H1 (cell line): ENCODE data around the gene TCF7L2. TPM values are rescaled to one million over a fixed set of nuclear protein-coding genes. Genes with fewer than 3 reads are reported as not detected.
A peak's percentile ranks its signal among the peaks of the same experiment; 100 is the strongest.

Experiments used
- CTCF ChIA-PET: fragments of 300-600 bp; sonication (Branson Sonifier 250); formaldehyde crosslinking; loops from one replicate; lab custom pipeline; 2021; ENCODE audit not compliant: partially characterized antibody; lab: Charles Lee
- POLR2A ChIA-PET: fragments of 300-600 bp; sonication (Branson Sonifier 250); formaldehyde crosslinking; loops from one replicate; lab custom pipeline; 2021; ENCODE audit warnings: inconsistent platforms; ENCODE audit not compliant: partially characterized antibody; lab: Charles Lee
- DNase-seq, 2 experiments: peaks; one replicate each; pipeline versions ENCODE4 v3.0.0 to v3.0.0-alpha.2; 2010 to 2022; ENCODE audit warnings: low spot score in 2 of 2, low read depth in 1 of 2, mixed read lengths in 1 of 2
- FAIRE-seq: peaks from 2 replicates; lab custom pipeline; 2011; peaks lifted over from hg19 to GRCh38; lab: Jason Lieb, UNC
- H2AFZ ChIP-seq: 2 replicates; pipeline ENCODE4 v1.8.1; 2012; ENCODE audit warnings: low read length, inconsistent platforms
- H2AK5ac ChIP-seq: 2 replicates; pipeline ENCODE4 v1.6.1; 2013; ENCODE audit warnings: low read depth, low read length
- H2BK120ac ChIP-seq: replicated peaks from 2 replicates; pipeline ENCODE3; 2013; ENCODE audit warnings: low read depth, low read length, inconsistent platforms
- H2BK12ac ChIP-seq: 2 replicates; pipeline ENCODE4 v1.6.1; 2013; ENCODE audit warnings: low read depth, low read length
- H2BK15ac ChIP-seq: 2 replicates; pipeline ENCODE4 v1.6.1; 2013; ENCODE audit warnings: low read length
- H2BK20ac ChIP-seq: 2 replicates; pipeline ENCODE4 v1.6.1; 2013; ENCODE audit warnings: low read length
- H2BK5ac ChIP-seq: 2 replicates; pipeline ENCODE4 v1.6.1; 2013; ENCODE audit warnings: low read depth, low read length
- H3K14ac ChIP-seq: 2 replicates; pipeline ENCODE4 v1.6.1; 2013; ENCODE audit warnings: inconsistent platforms; ENCODE audit not compliant: insufficient read length
- H3K18ac ChIP-seq: 2 replicates; pipeline ENCODE4 v1.6.1; 2013; ENCODE audit warnings: low read length; ENCODE audit errors: extremely low read depth
- H3K23ac ChIP-seq: 2 replicates; pipeline ENCODE4 v1.6.1; 2013; ENCODE audit warnings: inconsistent platforms; ENCODE audit not compliant: insufficient read length
- H3K23me2 ChIP-seq: 2 replicates; pipeline ENCODE4 v1.6.1; 2013; ENCODE audit warnings: low read depth, low read length
- H3K27ac ChIP-seq: 2 replicates; pipeline ENCODE4 v1.6.1; 2011; ENCODE audit warnings: low read depth, low read length, inconsistent platforms
- H3K27me3 ChIP-seq, 4 experiments: replicated peaks in 1 of 4; 1 replicate in 1 of 4; 2 replicates in 3 of 4; pipeline versions ENCODE4 v1.6.1 to v1.8.1; 2011 to 2013; ENCODE audit warnings: low read length in 3 of 4, mild to moderate bottlenecking in 3 of 4, inconsistent platforms in 2 of 4, mixed read lengths in 2 of 4, moderate library complexity in 1 of 4; ENCODE audit not compliant: control insufficient read depth in 3 of 4, insufficient read depth in 3 of 4; ENCODE audit errors: extremely low read depth in 1 of 4
- H3K36me3 ChIP-seq, 4 experiments: 2 replicates each; pipeline versions ENCODE4 v1.6.1 to v1.8.1; 2011 to 2013; ENCODE audit warnings: mild to moderate bottlenecking in 4 of 4, low read length in 3 of 4, moderate library complexity in 2 of 4, control low read depth in 1 of 4, inconsistent platforms in 1 of 4; ENCODE audit not compliant: insufficient read depth in 4 of 4, control insufficient read depth in 2 of 4
- H3K4ac ChIP-seq: replicated peaks from 2 replicates; pipeline ENCODE3; 2013; ENCODE audit warnings: low read length, low read depth, mixed read lengths, inconsistent platforms; ENCODE audit not compliant: insufficient read length
- H3K4me1 ChIP-seq, 4 experiments: replicated peaks in 1 of 4; 1 replicate in 1 of 4; 2 replicates in 3 of 4; pipeline versions ENCODE4 v1.6.1 to v1.8.1; 2011 to 2013; ENCODE audit warnings: low read length in 3 of 4, inconsistent platforms in 2 of 4, mixed read lengths in 1 of 4; ENCODE audit not compliant: insufficient read depth in 4 of 4, control insufficient read depth in 3 of 4
- H3K4me2 ChIP-seq, 2 experiments: 2 replicates each; pipeline versions ENCODE4 v1.6.1 to v1.8.1; 2011 to 2013; ENCODE audit warnings: low read depth in 2 of 2, low read length in 2 of 2, control low read depth in 1 of 2, inconsistent platforms in 1 of 2, mild to moderate bottlenecking in 1 of 2; ENCODE audit not compliant: insufficient read depth in 1 of 2
- H3K4me3 ChIP-seq, 4 experiments: fragments of 200-600, 300-600 bp in 1 of 4; sonication (generic), shearing (Covaris generic), sonication (Bioruptor Twin) in 1 of 4; 2 replicates each; pipeline versions ENCODE4 v1.5.1 to v1.8.1; 2011 to 2016; ENCODE audit warnings: low read length in 4 of 4, low read depth in 3 of 4, control low read depth in 2 of 4, inconsistent platforms in 2 of 4, mild to moderate bottlenecking in 2 of 4, mixed read lengths in 1 of 4, moderate library complexity in 1 of 4; ENCODE audit not compliant: insufficient read depth in 2 of 4; ENCODE audit errors: extremely low read depth in 1 of 4
- H3K56ac ChIP-seq: replicated peaks from 2 replicates; pipeline ENCODE3; 2013; ENCODE audit warnings: low read depth, mild to moderate bottlenecking, mixed read lengths, low read length, inconsistent platforms; ENCODE audit not compliant: insufficient read length
- H3K79me1 ChIP-seq: 2 replicates; pipeline ENCODE4 v1.6.1; 2013; ENCODE audit warnings: low read depth, low read length, control low read depth
- H3K79me2 ChIP-seq, 2 experiments: 2 replicates each; pipeline versions ENCODE4 v1.6.1 to v1.8.1; 2012 to 2013; ENCODE audit warnings: low read length in 2 of 2, mild to moderate bottlenecking in 2 of 2, inconsistent platforms in 1 of 2; ENCODE audit not compliant: insufficient read depth in 2 of 2, control insufficient read depth in 1 of 2
- H3K9ac ChIP-seq, 4 experiments: replicated peaks in 1 of 4; 1 replicate in 1 of 4; 2 replicates in 3 of 4; pipeline versions ENCODE4 v1.6.1 to v1.8.1; 2011 to 2013; ENCODE audit warnings: low read depth in 3 of 4, low read length in 3 of 4, control low read depth in 2 of 4, mild to moderate bottlenecking in 2 of 4, moderate library complexity in 2 of 4, inconsistent platforms in 1 of 4; ENCODE audit errors: extremely low read depth in 1 of 4
- H3K9me3 ChIP-seq, 2 experiments: 2 replicates each; pipeline versions ENCODE4 v1.6.1 to v1.8.1; 2012 to 2013; ENCODE audit warnings: mild to moderate bottlenecking in 2 of 2, moderate library complexity in 2 of 2, control low read depth in 1 of 2, inconsistent platforms in 1 of 2, low read depth in 1 of 2, low read length in 1 of 2, mixed read lengths in 1 of 2; ENCODE audit not compliant: insufficient read depth in 2 of 2
- H4K20me1 ChIP-seq, 2 experiments: replicated peaks in 1 of 2; 2 replicates each; pipeline versions ENCODE3 to v1.8.1; 2011 to 2013; ENCODE audit warnings: inconsistent platforms in 2 of 2, low read length in 2 of 2, mild to moderate bottlenecking in 1 of 2; ENCODE audit not compliant: insufficient read depth in 2 of 2, control insufficient read depth in 1 of 2
- H4K5ac ChIP-seq: 2 replicates; pipeline ENCODE4 v1.6.1; 2013; ENCODE audit warnings: low read length, low read depth, mixed read lengths, inconsistent platforms; ENCODE audit not compliant: insufficient read length
- H4K8ac ChIP-seq: 2 replicates; pipeline ENCODE4 v1.8.0; 2013; ENCODE audit warnings: mild to moderate bottlenecking, moderate library complexity, low read length, inconsistent platforms; ENCODE audit not compliant: insufficient read depth; ENCODE audit errors: extremely low read depth
- H4K91ac ChIP-seq: replicated peaks from 2 replicates; pipeline ENCODE3; 2013; ENCODE audit warnings: low read length, mixed read lengths, inconsistent platforms; ENCODE audit not compliant: insufficient read length
- CBX5 ChIP-seq: fragments of 300-800, 300-1000 bp; sonication (generic); IDR thresholded peaks from 2 replicates; pipeline ENCODE4 v1.7.1; 2016; ENCODE audit warnings: antibody characterized with exemption, low read length, low read depth
- CBX8 ChIP-seq: fragments of 300-800, 300-1000 bp; sonication (generic); IDR thresholded peaks from 2 replicates; pipeline ENCODE4 v1.7.1; 2016; ENCODE audit warnings: low read depth, low read length, borderline replicate concordance
- FOSL1 ChIP-seq: IDR thresholded peaks from 2 replicates; pipeline ENCODE4 v1.6.1; 2011; ENCODE audit warnings: mild to moderate bottlenecking, low read depth, low read length, moderate library complexity; ENCODE audit not compliant: insufficient read depth
- GTF2F1 ChIP-seq: IDR thresholded peaks from 2 replicates; pipeline ENCODE4 v1.6.1; 2012; ENCODE audit warnings: low read depth, low read length, improper control_type of control experiment, borderline replicate concordance
- HDAC2 ChIP-seq, 2 experiments: fragments of 300-600 bp in 1 of 2; sonication (generic) in 1 of 2; IDR thresholded peaks; 2 replicates each; pipeline ENCODE4 v1.6.1; 2011 to 2012; ENCODE audit warnings: low read depth in 2 of 2, low read length in 2 of 2, mild to moderate bottlenecking in 2 of 2, moderate library complexity in 2 of 2, borderline replicate concordance in 1 of 2, inconsistent platforms in 1 of 2
- KDM4A ChIP-seq: IDR thresholded peaks from one replicate; pipeline ENCODE4 v1.7.1; 2012; ENCODE audit warnings: low read depth, mild to moderate bottlenecking, moderate library complexity, low read length, inconsistent platforms; ENCODE audit not compliant: severe bottlenecking
- MAX ChIP-seq: IDR thresholded peaks from 2 replicates; pipeline ENCODE4 v1.6.1; 2012; ENCODE audit warnings: inconsistent platforms
- PHF8 ChIP-seq: fragments of 200-600 bp; sonication (generic); conservative IDR thresholded peaks from 2 replicates; pipeline ENCODE4 v1.7.1; 2012; ENCODE audit warnings: low read depth, mild to moderate bottlenecking, inconsistent platforms, low read length, moderate library complexity
- RXRA ChIP-seq: IDR thresholded peaks from 2 replicates; pipeline ENCODE4 v1.6.1; 2011; ENCODE audit warnings: low read depth, mild to moderate bottlenecking, low read length, moderate library complexity; ENCODE audit not compliant: insufficient read depth
- SAP30 ChIP-seq: fragments of 300-600 bp; sonication (generic); IDR thresholded peaks from 2 replicates; pipeline ENCODE4 v1.7.1; 2012; ENCODE audit warnings: low read length, moderate library complexity, mild to moderate bottlenecking, inconsistent platforms; ENCODE audit not compliant: insufficient read depth, insufficient replicate concordance
- SIX5 ChIP-seq: IDR thresholded peaks from 2 replicates; pipeline ENCODE4 v1.6.1; 2011; ENCODE audit warnings: mild to moderate bottlenecking, low read depth, low read length
- TCF12 ChIP-seq: IDR thresholded peaks from 2 replicates; pipeline ENCODE4 v1.6.1; 2011; ENCODE audit warnings: low read depth, mild to moderate bottlenecking, low read length
- ZNF274 ChIP-seq: IDR thresholded peaks from 2 replicates; pipeline ENCODE4 v1.7.0; 2012; ENCODE audit warnings: low read length, borderline replicate concordance; ENCODE audit errors: extremely low read depth
- WGBS, 2 experiments: shearing (Covaris generic) in 1 of 2; methylation state at CpG; one replicate each; pipeline versions ENCODE4 v1.1.6 to v1.1.7; 2013 to 2015; ENCODE audit warnings: low lambda C conversion rate in 2 of 2, mixed read lengths in 2 of 2, inconsistent platforms in 1 of 2, low coverage in 1 of 2, missing lambda C conversion rate in 1 of 2; ENCODE audit not compliant: insufficient replicate concordance in 2 of 2, insufficient coverage in 1 of 2, insufficient read length in 1 of 2; ENCODE audit errors: extremely low coverage in 1 of 2, missing lambda C conversion rate in 1 of 2; 5-methylcytosine and 5-hydroxymethylcytosine counted together
- polyA plus RNA-seq, 7 experiments: library from polyadenylated mRNA; depleted of rRNA in 3 of 7; stranded (reverse) in 5 of 7; unstranded in 2 of 7; fragments of >200 nt in 5 of 7; fragments of 200-250 nt in 2 of 7; gene quantifications; 1 replicate in 5 of 7; 2 replicates in 1 of 7; 4 replicates in 1 of 7; pipeline versions ENCODE4 v1.2.1 to v1.2.3, GENCODE V29; 2011 to 2013; ENCODE audit warnings: missing spikeins in 2 of 7, mixed read lengths in 2 of 7
- total RNA-seq: library from RNA; stranded (reverse); fragmentation: NEBNext Ultra II Directional; extraction: Animal tissue kit (Norgen Biotek cat#: 25700); gene quantifications from 2 replicates; pipeline ENCODE4 v1.2.1, GENCODE V29; 2021

Gene TCF7L2
- total and polyA plus RNA-seq, 2 of the 8 experiments (the other 6 are each of a cell fraction or from before 2014, with no cell fraction given) = 33.9 to 67.3 TPM

- CTCF ChIA-PET = interaction anchor here (0.6 to 1.2 kb wide), 2 partner anchors 11 to 357 kb away, joined by 3 read pairs; no protein-coding TSS in a partner anchor
- 91% methylated on average over 6 of the region's 6 CpGs; no CpG with 5 or more reads in 1 of the 2 experiments for WGBS, 2 experiments
- TF ChIP-seq ZNF274 (no peak), TCF12 (no peak), MAX (no peak), PHF8 (no peak), RXRA (no peak), KDM4A (no peak), HDAC2 (IDR thresholded peaks at IDR 0.05; ENCODE audit: borderline replicate concordance in 1 of 2, low read depth in 2 of 2, low read length in 2 of 2) (no peak), FOSL1 (no peak), SAP30 (no peak), CBX5 (no peak), CBX8 (no peak), GTF2F1 (no peak), SIX5 (no peak)
Observed at GRCh38 chr10:113005380-113005779, 55.3 kb downstream of the TCF7L2 start.

More at GRCh38 chr10:113005380-113005779, 55.3 kb downstream of the TCF7L2 start:
- Histone ChIP-seq H3K79me2 (peaks cover 46 to 100% of the 10 kb centered on the region in 2 experiments), H3K23me2 (no peaks in the 10 kb centered on the region), H2AK5ac (no peak overlapping the region), H4K91ac (no peak overlapping the region), H2BK120ac (no peak overlapping the region), H4K20me1 (peaks cover 34 to 44% of the 10 kb centered on the region in 2 experiments), H3K36me3 (peaks cover 2 to 21% (median 4%) of the 10 kb centered on the region in 4 experiments; a peak in 3 of 8 replicates), H3K27me3 (no peaks in the 10 kb centered on the region), H3K4me1 (peaks cover 0 to 15% (median 14%) of the 10 kb centered on the region in 4 experiments; a peak in 5 of 7 replicates), H3K4ac (no peak overlapping the region), H3K4me2 (no peak overlapping the region), H2BK20ac (no peak overlapping the region), H3K23ac (no peak overlapping the region), H2BK5ac (0 out of 2 replicates have a peak overlapping the region, but pooled peaks have one; percentile 27), H2BK12ac (no peak overlapping the region), H4K8ac (no peak overlapping the region), H3K18ac (no peak overlapping the region), H3K56ac (no peak overlapping the region), H3K79me1 (peaks cover 49% of the 10 kb centered on the region), H3K4me3 (no peak overlapping the region), H3K9me3 (no peaks in the 10 kb centered on the region), H3K9ac (no peak overlapping the region), H2AFZ (no peak overlapping the region), H2BK15ac (no peak overlapping the region), H3K27ac (no peak overlapping the region), H3K14ac (no peak overlapping the region), H4K5ac (no peak overlapping the region)
- DNase-seq (no peak), FAIRE-seq (no peak)
- POLR2A ChIA-PET = interaction anchor here (0.9 kb wide), 1 partner anchor 9 kb away, joined by 3 read pairs; no protein-coding TSS in a partner anchor
